Measurements from ENCODE around the gene RHOD.

Gene RHOD

DNA sequence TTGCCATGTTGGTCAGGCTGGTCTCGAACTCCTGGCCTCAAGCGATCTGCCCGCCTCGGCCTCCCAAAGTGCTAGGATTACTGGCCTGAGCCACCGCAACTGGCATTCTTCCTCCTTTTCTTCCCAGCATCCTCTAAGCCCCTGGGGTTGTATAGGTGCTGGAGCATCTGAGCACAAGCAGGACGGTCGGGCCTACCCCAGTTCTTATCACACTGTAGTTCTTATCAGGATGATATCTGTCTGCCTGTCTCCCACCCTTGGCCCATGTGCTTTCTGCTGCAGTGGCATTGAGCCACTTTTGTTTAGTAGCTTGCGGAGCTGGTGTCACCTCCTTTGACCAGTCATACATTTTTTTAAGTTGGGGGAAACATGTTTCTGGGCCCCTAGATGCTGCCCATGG lies 1.9 kb downstream of the RHOD start:
- Histone ChIP-seq H3K4me3 (no peak overlapping the region), H3K27ac (peak overlapping the region in 1 of 2 donors; percentile 11)
- DNase-seq (ENCODE audit: low spot score) = no peak
- no peak for TF ChIP-seq CTCF (IDR thresholded peaks at IDR 0.05)

- no peak overlapping the region for H3K4me3 ChIP-seq
- TF ChIP-seq CTCF (IDR thresholded peaks at IDR 0.05) = no peak
- H3K27ac ChIP-seq = no peak overlapping the region
- DNase-seq (ENCODE audit: low spot score) = no peak
Measured at GRCh38 chr11:67059671-67060070, 3.0 kb downstream of the RHOD start.

DNA sequence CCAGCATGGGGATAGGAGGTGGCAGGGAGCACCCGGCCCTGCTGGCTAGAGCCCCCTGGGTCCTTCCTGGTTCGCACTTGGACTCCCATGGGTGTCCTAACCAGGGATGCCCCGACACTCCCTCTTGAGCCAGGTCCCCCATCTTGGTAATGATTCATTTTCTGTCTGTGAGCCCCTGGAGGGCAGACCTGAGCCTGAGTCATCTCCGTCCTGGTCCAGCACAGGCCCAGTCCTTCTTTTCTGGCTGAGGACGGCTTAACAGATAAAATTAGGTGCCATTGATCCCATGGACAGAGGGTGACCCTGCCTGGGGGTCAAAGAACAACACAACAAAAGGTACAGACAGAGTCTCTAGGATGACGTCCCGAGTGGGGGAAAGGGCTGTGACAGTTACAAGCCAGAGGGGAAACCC lies 3.5 kb downstream of the RHOD start:
- no peak overlapping the region for H3K4me3 ChIP-seq
- no peak overlapping the region for H3K27ac ChIP-seq
- DNase-seq (ENCODE audit: low spot score) = no peak
- no peak for TF ChIP-seq CTCF (IDR thresholded peaks at IDR 0.05)

- no peak overlapping the region for H3K4me3 ChIP-seq
- no peak for DNase-seq (ENCODE audit: low spot score)
- no peak overlapping the region for H3K27ac ChIP-seq
- no peak for TF ChIP-seq CTCF (IDR thresholded peaks at IDR 0.05)
Measured at GRCh38 chr11:67062526-67063373, 6.1 kb downstream of the RHOD start.

DNA sequence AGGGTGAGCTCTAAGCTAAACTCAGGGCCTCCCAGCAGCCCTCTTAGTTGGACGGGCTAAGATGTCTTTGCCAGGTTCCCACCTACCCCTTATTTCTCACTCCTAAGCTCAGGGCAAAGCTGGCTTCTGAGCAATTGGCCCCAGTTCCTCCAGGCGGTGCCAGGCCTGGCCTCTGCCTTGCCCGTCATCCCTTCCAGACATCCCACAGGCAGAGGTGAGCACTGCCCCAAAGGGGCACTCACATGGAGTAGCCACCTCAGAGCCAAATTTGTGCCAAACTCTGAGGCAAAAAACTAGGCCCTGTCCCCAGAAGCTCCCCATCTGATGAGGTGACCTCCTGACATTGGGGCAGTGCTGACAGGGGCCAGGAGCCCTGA lies 9.7 kb downstream of the RHOD start:
- TF ChIP-seq CTCF (IDR thresholded peaks at IDR 0.05) = no peak
- Histone ChIP-seq H3K4me3 (no peak overlapping the region), H3K27ac (no peak overlapping the region)
- DNase-seq (ENCODE audit: low spot score) = no peak

- peak; percentile 80 for TF ChIP-seq CTCF (IDR thresholded peaks at IDR 0.05)
- Histone ChIP-seq H3K27ac (no peak overlapping the region), H3K4me3 (peak overlapping the region; percentile 35)
- no peak for DNase-seq (ENCODE audit: low spot score)
Measured at GRCh38 chr11:67071420-67072284, 15.0 kb downstream of the RHOD start.

Data from coronary artery (tissue), 2 donors.